Keratinocyte (primary cell): ENCODE data around the gene TMEM69. TPM values are rescaled to one million over a fixed set of nuclear protein-coding genes. Genes with fewer than 3 reads are reported as not detected.

Source experiments
- DNase-seq: peaks from one replicate; pipeline ENCODE4 v3.0.0-alpha.2; 2011; ENCODE audit warnings: low read depth, missing footprints, low spot score
- FAIRE-seq: peaks from 2 replicates; lab custom pipeline; 2011; peaks lifted over from hg19 to GRCh38; lab: Jason Lieb, UNC
- H2AFZ ChIP-seq: 2 replicates; pipeline ENCODE4 v1.6.0; 2012; ENCODE audit warnings: low read length, control low read depth, inconsistent platforms; ENCODE audit not compliant: control insufficient read depth
- H3K27ac ChIP-seq: 2 replicates; pipeline ENCODE4 v1.5.1; 2011; ENCODE audit warnings: low read length; ENCODE audit not compliant: control insufficient read depth, insufficient read depth
- H3K27me3 ChIP-seq: 3 replicates; pipeline ENCODE4 v1.6.0; 2011; ENCODE audit warnings: low read length; ENCODE audit not compliant: control insufficient read depth, insufficient read depth; ENCODE audit errors: extremely low read depth
- H3K36me3 ChIP-seq, 2 experiments: 2 replicates in 1 of 2; 3 replicates in 1 of 2; pipeline ENCODE4 v1.5.1; 2011; ENCODE audit warnings: low read length in 2 of 2, mild to moderate bottlenecking in 1 of 2; ENCODE audit not compliant: control insufficient read depth in 2 of 2, insufficient read depth in 2 of 2; ENCODE audit errors: extremely low read depth in 1 of 2
- H3K4me1 ChIP-seq: 3 replicates; pipeline ENCODE4 v1.5.1; 2011; ENCODE audit warnings: low read length; ENCODE audit not compliant: control insufficient read depth, insufficient read depth; ENCODE audit errors: extremely low read depth
- H3K4me2 ChIP-seq: 3 replicates; pipeline ENCODE4 v1.6.0; 2011; ENCODE audit warnings: low read depth, low read length; ENCODE audit not compliant: control insufficient read depth, insufficient read depth; ENCODE audit errors: extremely low read depth
- H3K4me3 ChIP-seq, 3 experiments: fragments of 200-600 bp in 1 of 3; sonication (generic) in 1 of 3; 2 replicates in 2 of 3; 3 replicates in 1 of 3; pipeline ENCODE4 v1.5.1; 2011 to 2016; ENCODE audit warnings: low read length in 3 of 3, mild to moderate bottlenecking in 3 of 3, control low read depth in 2 of 3, inconsistent platforms in 1 of 3, low read depth in 1 of 3, mixed read lengths in 1 of 3, mixed run types in 1 of 3, moderate library complexity in 1 of 3; ENCODE audit not compliant: control insufficient read depth in 2 of 3, insufficient read depth in 2 of 3; ENCODE audit errors: extremely low read depth in 1 of 3
- H3K79me2 ChIP-seq: 2 replicates; pipeline ENCODE4 v1.6.0; 2012; ENCODE audit warnings: low read length; ENCODE audit not compliant: control insufficient read depth, insufficient read depth
- H3K9ac ChIP-seq: 3 replicates; pipeline ENCODE4 v1.6.0; 2011; ENCODE audit warnings: low read length; ENCODE audit not compliant: control insufficient read depth, insufficient read depth; ENCODE audit errors: extremely low read depth
- H3K9me1 ChIP-seq: 3 replicates; pipeline ENCODE4 v1.6.0; 2011; ENCODE audit warnings: low read length; ENCODE audit not compliant: control insufficient read depth, insufficient read depth; ENCODE audit errors: extremely low read depth
- H3K9me3 ChIP-seq: 2 replicates; pipeline ENCODE4 v1.5.1; 2012; ENCODE audit warnings: low read depth, low read length; ENCODE audit not compliant: control insufficient read depth
- H4K20me1 ChIP-seq: 3 replicates; pipeline ENCODE4 v1.6.0; 2011; ENCODE audit warnings: low read length; ENCODE audit not compliant: control insufficient read depth, insufficient read depth; ENCODE audit errors: extremely low read depth
- CTCF ChIP-seq, 3 experiments: IDR thresholded peaks in 1 of 3; conservative IDR thresholded peaks in 1 of 3; optimal IDR thresholded peaks in 1 of 3; 2 replicates in 2 of 3; 3 replicates in 1 of 3; pipeline versions ENCODE3 to v1.5.1; 2011; ENCODE audit warnings: low read length in 3 of 3, mild to moderate bottlenecking in 3 of 3, moderate library complexity in 2 of 3, control low read depth in 1 of 3, inconsistent platforms in 1 of 3; ENCODE audit not compliant: insufficient read depth in 2 of 3; ENCODE audit errors: extremely low read depth in 1 of 3
- EZH2 ChIP-seq: IDR thresholded peaks from one replicate; pipeline ENCODE4 v1.6.1; 2012; ENCODE audit warnings: inconsistent platforms, mild to moderate bottlenecking, low read length, moderate library complexity
- dilution Hi-C: fragments of 300-500 bp; cut with MboI; formaldehyde crosslinking; loops from one replicate; pipeline ENCODE4 v1.7.0; 2020; ENCODE audit warnings: low sequenced_read_pairs; ENCODE audit not compliant: extremely low pct_ligation_motif_present
- polyA plus RNA-seq, 5 experiments: library from polyadenylated mRNA; depleted of rRNA in 3 of 5; stranded (reverse) in 3 of 5; stranded (forward) in 1 of 5; unstranded in 1 of 5; fragments of >200 nt; gene quantifications; 1 replicate in 1 of 5; 2 replicates in 3 of 5; 3 replicates in 1 of 5; pipeline versions ENCODE4 v1.2.1 to v1.2.3, GENCODE V29; 2011 to 2012; ENCODE audit warnings: missing spikeins in 2 of 5, low read depth in 1 of 5, low replicate concordance in 1 of 5

Gene TMEM69
- polyA plus RNA-seq, 1 donor (not counting 4 experiments of a cell fraction or from before 2014, with no cell fraction given): 110 TPM

GRCh38 chr1:45658171-45658570 is 29.8 kb upstream of the TMEM69 start:
- peaks cover 7% of the 10 kb centered on the region for H3K4me1 ChIP-seq
- H3K27me3 ChIP-seq: no peaks in the 10 kb centered on the region
- H3K9ac ChIP-seq: no peak overlapping the region
- FAIRE-seq (no peak), DNase-seq (no peak)
- H3K9me1 ChIP-seq: no peaks in the 10 kb centered on the region
- H2AFZ ChIP-seq: no peak overlapping the region
- peaks cover 6% of the 10 kb centered on the region for H4K20me1 ChIP-seq
- no peak overlapping the region for H3K27ac ChIP-seq
- no peak overlapping the region for H3K4me3 ChIP-seq
- dilution Hi-C loops: no loop called here
- peaks cover 31% of the 10 kb centered on the region for H3K79me2 ChIP-seq
- no peak for TF ChIP-seq EZH2
- TF ChIP-seq CTCF (optimal IDR thresholded peaks at IDR 0.05 in 1 of 3, IDR thresholded peaks at IDR 0.05 in 1 of 3, conservative IDR thresholded peaks at IDR 0.05 in 1 of 3; ENCODE audit: extremely low read depth in 1 of 3, insufficient read depth in 2 of 3, low read length in 3 of 3): no peak
- H3K4me2 ChIP-seq: no peak overlapping the region
- no peaks in the 10 kb centered on the region for H3K9me3 ChIP-seq
- peaks cover 24 to 47% of the 10 kb centered on the region in 2 experiments for H3K36me3 ChIP-seq

- Histone ChIP-seq H3K9ac (no peak overlapping the region), H3K9me3 (no peaks in the 10 kb centered on the region), H3K27me3 (no peaks in the 10 kb centered on the region), H3K4me2 (no peak overlapping the region), H3K36me3 (peaks cover 22 to 38% of the 10 kb centered on the region in 2 experiments), H2AFZ (no peak overlapping the region), H3K4me1 (peaks cover 7% of the 10 kb centered on the region), H4K20me1 (peaks cover 8% of the 10 kb centered on the region), H3K79me2 (peaks cover 42% of the 10 kb centered on the region), H3K27ac (no peak overlapping the region), H3K9me1 (no peaks in the 10 kb centered on the region), H3K4me3 (no peak overlapping the region)
- no peak for DNase-seq
- TF ChIP-seq CTCF (optimal IDR thresholded peaks at IDR 0.05 in 1 of 3, IDR thresholded peaks at IDR 0.05 in 1 of 3, conservative IDR thresholded peaks at IDR 0.05 in 1 of 3; ENCODE audit: extremely low read depth in 1 of 3, insufficient read depth in 2 of 3, low read length in 3 of 3) (no peak), EZH2 (no peak)
- dilution Hi-C loops: no loop called here
- FAIRE-seq: no peak
Measured at GRCh38 chr1:45659222-45659621, 28.8 kb upstream of the TMEM69 start.
